Esophagus muscularis mucosa (tissue), 4 donors: ENCODE data around the gene MLXIPL. TPM values are rescaled to one million over a fixed set of nuclear protein-coding genes. Genes with fewer than 3 reads are reported as not detected.

ENCODE experiments used
- DNase-seq: peaks from one replicate; pipeline ENCODE4 v3.0.0-alpha.2; 2017; ENCODE audit errors: extremely low spot score
- H3K27ac ChIP-seq, 4 donors: fragments of 200-600 bp; sonication (generic); replicated peaks in 1 of 4; 1 replicate in 3 of 4; 2 replicates in 1 of 4; pipeline ENCODE4 v1.5.1; 2016 to 2019; ENCODE audit warnings: mild to moderate bottlenecking in 1 of 4
- H3K27me3 ChIP-seq, 4 donors: fragments of 200-600 bp; sonication (generic); one replicate each; pipeline versions ENCODE4 v1.5.1 to v1.6.0; 2016 to 2019
- H3K36me3 ChIP-seq, 4 donors: fragments of 200-600 bp; sonication (generic); one replicate each; pipeline ENCODE4 v1.5.1; 2016 to 2019
- H3K4me1 ChIP-seq, 4 donors: fragments of 200-600 bp; sonication (generic); one replicate each; pipeline ENCODE4 v1.5.1; 2016 to 2019
- H3K4me3 ChIP-seq, 4 donors: fragments of 200-600 bp; sonication (generic); 1 replicate in 2 of 4; 2 replicates in 2 of 4; pipeline ENCODE4 v1.5.1; 2016 to 2019; ENCODE audit warnings: mild to moderate bottlenecking in 4 of 4, moderate library complexity in 1 of 4
- H3K9me3 ChIP-seq, 4 donors: fragments of 200-600 bp; sonication (generic); 1 replicate in 3 of 4; 2 replicates in 1 of 4; pipeline ENCODE4 v1.5.1; 2016 to 2019
- EP300 ChIP-seq: sonication (generic); formaldehyde crosslinking; IDR thresholded peaks from one replicate; pipeline ENCODE4 v1.6.1; 2017; ENCODE audit warnings: antibody characterized with exemption
- POLR2A ChIP-seq: fragments of 450-650 bp; IDR thresholded peaks from one replicate; pipeline ENCODE4 v1.6.1; 2017; ENCODE audit warnings: antibody characterized with exemption, moderate library complexity, mild to moderate bottlenecking, low read depth
- POLR2AphosphoS5 ChIP-seq, 2 donors: sonication (generic); formaldehyde crosslinking; IDR thresholded peaks; one replicate each; pipeline ENCODE4 v1.6.1; 2017; ENCODE audit warnings: antibody characterized with exemption in 2 of 2
- WGBS: methylation state at CpG from one replicate; pipeline ENCODE4 v1.1.5; 2018; 5-methylcytosine and 5-hydroxymethylcytosine counted together
- intact Hi-C: fragments of 100-400 bp; cut with DNase I; formaldehyde crosslinking; loops from one replicate; pipeline ENCODE4 v1.15.1; 2023
- total RNA-seq, 4 donors: library from RNA; depleted of rRNA; stranded (reverse); fragments of >200 nt; gene quantifications; one replicate each; pipeline versions ENCODE4 v1.1.0 to v1.2.1, GENCODE V29; 2016
- TF ChIP-seq, protein P1 (sequence below), 3 experiments: fragments of 200-600 bp in 2 of 3; fragments of 450-650 bp in 1 of 3; sonication (generic) in 2 of 3; IDR thresholded peaks; one replicate each; pipeline ENCODE4 v1.5.1; 2017 to 2019; ENCODE audit warnings: antibody characterized with exemption in 3 of 3, mild to moderate bottlenecking in 2 of 3, moderate library complexity in 1 of 3

MLXIPL gene
- total RNA-seq, 4 donors from 2014 or later: 6.5 to 19.5 (median 10.3) TPM

DNA sequence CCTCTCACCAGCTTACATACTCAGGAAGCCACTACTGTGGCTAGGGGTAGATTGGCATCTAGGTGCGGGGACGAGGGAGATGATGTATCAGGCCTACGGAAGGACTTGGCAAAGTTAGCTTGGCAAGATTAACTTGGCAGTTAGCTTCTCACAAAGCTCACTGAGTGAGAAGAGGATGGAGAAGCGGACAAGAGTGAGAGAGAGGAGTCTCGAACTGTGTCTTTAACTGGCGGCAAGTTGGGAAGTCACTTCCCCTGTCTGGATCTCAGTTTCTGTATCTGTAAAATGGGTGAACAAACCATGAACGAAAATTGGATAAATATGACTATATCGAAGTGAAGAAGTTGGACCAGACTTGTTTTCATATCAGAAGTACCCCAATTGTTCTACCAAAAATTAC lies 9.5 kb upstream of the MLXIPL start:
- Histone ChIP-seq H3K4me1 (peaks cover 0 to 9% (median 7%) of the 10 kb centered on the region in 4 donors), H3K9me3 (no peaks in the 10 kb centered on the region), H3K27ac (no peak overlapping the region), H3K4me3 (no peak overlapping the region), H3K36me3 (no peaks in the 10 kb centered on the region), H3K27me3 (peaks cover 0 to 45% (median 3%) of the 10 kb centered on the region in 4 donors)
- TF ChIP-seq POLR2A (no peak), POLR2AphosphoS5 (IDR thresholded peaks at IDR 0.05) (no peak), EP300 (no peak)
- TF ChIP-seq, protein P1, sequence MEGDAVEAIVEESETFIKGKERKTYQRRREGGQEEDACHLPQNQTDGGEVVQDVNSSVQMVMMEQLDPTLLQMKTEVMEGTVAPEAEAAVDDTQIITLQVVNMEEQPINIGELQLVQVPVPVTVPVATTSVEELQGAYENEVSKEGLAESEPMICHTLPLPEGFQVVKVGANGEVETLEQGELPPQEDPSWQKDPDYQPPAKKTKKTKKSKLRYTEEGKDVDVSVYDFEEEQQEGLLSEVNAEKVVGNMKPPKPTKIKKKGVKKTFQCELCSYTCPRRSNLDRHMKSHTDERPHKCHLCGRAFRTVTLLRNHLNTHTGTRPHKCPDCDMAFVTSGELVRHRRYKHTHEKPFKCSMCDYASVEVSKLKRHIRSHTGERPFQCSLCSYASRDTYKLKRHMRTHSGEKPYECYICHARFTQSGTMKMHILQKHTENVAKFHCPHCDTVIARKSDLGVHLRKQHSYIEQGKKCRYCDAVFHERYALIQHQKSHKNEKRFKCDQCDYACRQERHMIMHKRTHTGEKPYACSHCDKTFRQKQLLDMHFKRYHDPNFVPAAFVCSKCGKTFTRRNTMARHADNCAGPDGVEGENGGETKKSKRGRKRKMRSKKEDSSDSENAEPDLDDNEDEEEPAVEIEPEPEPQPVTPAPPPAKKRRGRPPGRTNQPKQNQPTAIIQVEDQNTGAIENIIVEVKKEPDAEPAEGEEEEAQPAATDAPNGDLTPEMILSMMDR (IDR thresholded peaks at IDR 0.05): no peak
- WGBS: 76% methylated on average over 8 of the region's 8 CpGs
- DNase-seq: no peak
- intact Hi-C loops: no loop called here

DNA sequence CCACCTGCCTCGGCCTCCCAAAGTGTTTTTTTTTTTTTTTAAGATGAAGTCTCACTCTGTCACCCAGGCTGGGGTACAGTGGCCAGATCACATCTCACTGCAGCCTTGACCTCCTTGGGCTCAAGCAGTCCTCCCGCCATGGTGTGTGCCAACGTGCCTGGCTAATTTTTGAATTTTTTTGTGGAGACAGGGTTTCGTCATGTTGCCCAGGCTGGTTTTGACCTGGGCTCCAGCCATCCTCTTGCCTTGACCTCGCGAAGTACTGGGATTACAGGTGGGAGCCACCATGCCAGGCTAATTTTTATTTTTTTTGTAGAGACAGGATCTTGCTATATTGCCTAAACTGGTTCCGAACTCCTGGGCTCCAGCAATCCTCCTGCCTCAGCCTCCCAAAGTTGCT lies 9.0 kb upstream of the MLXIPL start:
- TF ChIP-seq, protein P1 (IDR thresholded peaks at IDR 0.05): no peak
- TF ChIP-seq POLR2AphosphoS5 (IDR thresholded peaks at IDR 0.05) (no peak), POLR2A (no peak), EP300 (no peak)
- peaks cover 0 to 9% (median 7%) of the 10 kb centered on the region in 4 donors for H3K4me1 ChIP-seq
- WGBS: 94% methylated on average over 7 of the region's 7 CpGs
- H3K27me3 ChIP-seq: peaks cover 0 to 51% (median 3%) of the 10 kb centered on the region in 4 donors
- intact Hi-C loops: no loop called here
- no peak overlapping the region for H3K27ac ChIP-seq
- H3K36me3 ChIP-seq: no peaks in the 10 kb centered on the region
- no peak overlapping the region for H3K4me3 ChIP-seq
- DNase-seq: no peak
- H3K9me3 ChIP-seq: no peaks in the 10 kb centered on the region

DNA sequence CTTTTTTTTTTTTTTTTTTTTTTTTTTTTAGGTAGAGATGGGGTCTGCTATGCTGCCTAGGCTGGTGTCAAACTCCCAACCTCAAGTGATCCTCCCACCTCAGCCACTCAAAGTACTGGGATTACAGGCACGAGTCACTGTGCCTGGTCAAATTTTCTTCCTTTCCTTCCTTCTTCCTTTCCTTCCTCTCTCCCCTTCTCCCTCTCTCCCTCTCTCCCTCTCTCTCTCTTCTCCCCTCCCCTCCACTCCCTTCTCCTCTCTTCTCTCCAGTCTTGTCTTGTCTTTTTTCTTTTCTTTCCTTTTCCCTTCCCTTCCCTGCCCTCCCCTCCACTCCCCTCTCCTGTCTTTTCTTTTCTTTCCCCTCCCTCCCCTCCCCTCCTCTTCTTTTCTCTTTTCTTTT lies 7.2 kb upstream of the MLXIPL start:
- DNase-seq: no peak
- H3K4me3 ChIP-seq: no peak overlapping the region
- 24% methylated on average over 1 of the region's 1 CpG for WGBS
- H3K36me3 ChIP-seq: no peaks in the 10 kb centered on the region
- H3K27me3 ChIP-seq: peaks cover 0 to 67% (median 3%) of the 10 kb centered on the region in 4 donors
- intact Hi-C loops: no loop called here
- peaks cover 0 to 8% (median 7%) of the 10 kb centered on the region in 4 donors for H3K4me1 ChIP-seq
- no peak overlapping the region for H3K27ac ChIP-seq
- no peaks in the 10 kb centered on the region for H3K9me3 ChIP-seq
- no peak for TF ChIP-seq POLR2AphosphoS5 (IDR thresholded peaks at IDR 0.05)
- no peak for TF ChIP-seq POLR2A
- no peak for TF ChIP-seq EP300
- TF ChIP-seq, protein P1 (IDR thresholded peaks at IDR 0.05): no peak

DNA sequence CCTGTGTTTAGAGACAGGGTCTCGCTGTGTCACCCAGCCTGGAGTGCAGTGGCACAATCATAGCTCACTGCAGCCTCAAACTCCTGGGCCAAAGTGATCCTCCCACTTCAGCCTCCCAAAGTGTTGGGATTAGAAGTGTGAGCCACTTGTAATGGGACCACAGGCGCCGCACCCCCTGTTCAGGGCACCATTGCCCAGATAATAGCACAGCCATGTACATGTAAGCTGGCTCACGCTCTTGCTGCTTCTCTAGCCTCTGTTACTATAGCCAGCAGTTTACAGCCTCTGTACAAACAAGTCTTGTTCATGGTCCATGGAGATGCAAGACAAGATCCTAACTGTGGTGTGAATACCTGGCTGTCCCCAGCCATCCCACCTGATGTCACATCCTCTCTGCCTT lies 4.2 kb upstream of the MLXIPL start:
- Histone ChIP-seq H3K36me3 (no peaks in the 10 kb centered on the region), H3K4me1 (peaks cover under 1 to 15% (median 11%) of the 10 kb centered on the region in 4 donors), H3K9me3 (no peaks in the 10 kb centered on the region), H3K27ac (no peak overlapping the region), H3K27me3 (peaks cover 0 to 89% (median 17%) of the 10 kb centered on the region in 4 donors), H3K4me3 (no peak overlapping the region)
- WGBS: 91% methylated on average over 4 of the region's 4 CpGs
- intact Hi-C loops: no loop called here
- DNase-seq: no peak
- TF ChIP-seq POLR2AphosphoS5 (IDR thresholded peaks at IDR 0.05) (no peak), POLR2A (no peak), EP300 (no peak)
- TF ChIP-seq, protein P1 (IDR thresholded peaks at IDR 0.05): no peak

DNA sequence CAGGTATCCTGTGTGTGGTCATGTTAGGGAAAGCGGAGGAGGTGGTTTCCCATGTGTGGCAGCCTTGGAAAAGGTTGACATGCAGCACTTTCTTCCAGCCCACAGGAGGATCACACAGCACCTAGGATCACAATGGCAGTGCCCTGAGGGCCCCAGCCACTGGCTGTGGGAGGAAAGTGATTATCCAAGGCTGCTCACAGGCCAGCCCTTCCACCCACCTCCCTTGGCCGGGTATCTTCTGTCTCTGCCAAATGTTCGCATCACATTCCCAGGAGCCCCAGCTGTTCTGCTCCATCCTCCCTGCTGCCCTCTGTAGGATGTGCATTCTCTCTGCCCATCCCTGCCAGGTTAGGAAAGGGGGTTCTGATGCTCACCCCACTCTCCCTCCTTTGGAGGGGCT lies 2.5 kb upstream of the MLXIPL start:
- Histone ChIP-seq H3K36me3 (no peaks in the 10 kb centered on the region), H3K4me3 (no peak overlapping the region), H3K27ac (no peak overlapping the region), H3K27me3 (peaks cover 0 to 89% (median 32%) of the 10 kb centered on the region in 4 donors), H3K9me3 (no peaks in the 10 kb centered on the region), H3K4me1 (peaks cover 9 to 27% (median 22%) of the 10 kb centered on the region in 4 donors)
- DNase-seq: no peak
- WGBS: 28% methylated on average over 3 of the region's 3 CpGs
- TF ChIP-seq, protein P1 (IDR thresholded peaks at IDR 0.05): no peak
- intact Hi-C loops: no loop called here
